GM18870 (cell line): ENCODE data around the gene ELAVL4.
"Not testable (repeated sequence)": the region's sequence is repeated elsewhere in the genome, so short reads cannot be mapped to it uniquely, and the experiment has no call there.

Experiments
- ATAC-seq: cut with Tn5 transposase; IDR thresholded peaks from one replicate; pipeline ENCODE4 v1.9.1; 2021; ENCODE audit warnings: moderate library complexity; ENCODE audit not compliant: unreplicated experiment

ELAVL4 gene

DNA sequence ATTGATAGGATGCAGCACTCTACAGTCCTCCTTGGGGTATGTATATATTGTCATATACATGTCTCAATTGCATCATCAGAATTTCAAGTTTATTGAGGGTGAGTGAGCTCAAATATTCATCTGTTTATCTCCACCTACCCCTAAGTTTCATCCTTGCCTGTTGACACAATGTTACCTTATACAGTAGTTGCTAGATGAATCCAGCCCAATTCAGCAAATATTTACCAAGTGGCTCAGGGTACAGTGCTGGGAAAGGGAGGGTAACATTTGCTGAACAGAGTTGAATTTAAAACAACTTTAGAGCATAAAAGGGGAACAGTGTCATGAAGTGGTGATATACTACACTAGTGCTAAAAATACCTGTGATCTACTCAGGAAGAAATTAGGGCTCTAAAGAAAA, 14.4 kb downstream of the ELAVL4 start:
- ATAC-seq: no peak

DNA sequence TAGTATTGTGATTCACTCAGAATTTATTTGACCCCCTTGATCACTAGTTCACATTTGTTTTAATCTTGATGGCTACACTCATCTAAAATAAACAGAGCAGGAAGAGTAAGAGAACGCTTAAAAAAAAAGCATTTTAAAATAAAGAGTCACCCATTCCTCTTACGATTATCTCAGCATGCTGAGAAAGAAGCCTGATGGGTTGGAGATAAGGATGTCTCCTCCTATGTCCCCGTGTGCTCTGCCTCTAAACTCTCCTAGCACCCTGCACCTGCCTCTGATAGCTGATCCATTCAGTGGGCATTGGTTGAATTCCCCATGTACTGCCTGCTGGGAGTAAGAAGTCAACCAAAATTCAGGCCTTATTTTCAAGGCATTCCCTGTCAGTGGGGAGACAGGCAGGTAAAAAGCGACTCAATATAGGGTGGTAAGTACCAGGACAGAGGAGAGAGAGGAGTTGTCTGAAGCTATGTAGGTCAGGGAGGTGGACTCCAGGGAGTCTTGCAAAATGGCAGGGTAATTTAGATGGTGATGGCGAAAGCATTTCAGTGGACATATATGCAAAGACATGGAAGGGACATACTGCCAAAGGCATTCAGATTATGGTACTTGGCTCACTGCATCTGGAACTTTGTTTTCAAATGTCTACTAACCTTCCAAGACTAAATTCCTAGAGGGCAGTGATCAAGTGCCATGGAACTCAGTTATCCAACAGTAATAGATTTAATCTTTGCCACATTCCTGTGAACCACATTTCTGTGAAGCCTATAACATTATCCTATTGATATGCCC, 18.4 kb downstream of the ELAVL4 start:
- no peak for ATAC-seq

DNA sequence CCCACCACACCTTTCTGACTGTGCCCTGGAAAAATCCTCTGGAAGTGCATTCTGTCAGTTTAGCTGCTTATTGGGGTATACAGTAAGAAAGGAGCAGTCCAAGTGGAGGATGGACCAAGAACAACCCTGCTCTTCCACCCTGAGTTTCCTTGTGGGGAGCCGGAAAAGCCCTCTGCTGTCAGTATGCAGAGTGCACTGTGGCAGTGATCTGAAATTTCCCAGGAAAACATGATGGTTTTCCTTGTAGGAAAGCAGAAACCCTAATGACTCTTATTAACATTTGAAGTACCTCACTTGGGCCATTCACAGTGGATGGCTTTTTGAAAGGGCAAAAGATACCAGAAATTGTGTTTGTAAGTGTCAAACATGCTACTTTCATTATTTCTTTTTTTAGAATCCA, 20.5 kb downstream of the ELAVL4 start:
- no peak for ATAC-seq

DNA sequence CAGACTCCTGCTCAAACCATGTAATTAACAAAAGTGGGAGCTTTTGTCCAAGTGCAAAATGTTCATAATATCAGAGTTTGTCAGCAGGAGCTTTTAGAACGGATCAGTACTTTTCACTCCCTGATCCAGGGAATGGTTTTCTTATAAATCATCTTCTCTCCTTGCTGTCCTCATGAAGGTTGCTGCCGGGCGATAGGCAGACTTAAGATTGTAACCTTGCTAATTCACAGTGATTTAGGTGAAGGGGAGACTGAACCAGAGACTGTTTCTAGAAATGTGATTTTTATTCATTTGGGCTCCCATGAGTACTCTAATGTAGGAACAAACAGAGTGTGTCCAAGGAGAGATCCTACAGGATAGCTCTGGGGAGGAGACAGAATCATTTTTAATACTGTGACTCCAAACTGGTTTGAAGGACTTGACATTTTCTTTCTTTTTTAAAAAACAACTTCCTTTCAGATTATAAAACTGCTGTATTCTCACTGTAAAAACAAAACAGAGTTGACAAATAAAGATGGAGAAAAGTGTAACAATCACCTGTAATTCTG, 23.7 kb downstream of the ELAVL4 start:
- ATAC-seq: no peak

DNA sequence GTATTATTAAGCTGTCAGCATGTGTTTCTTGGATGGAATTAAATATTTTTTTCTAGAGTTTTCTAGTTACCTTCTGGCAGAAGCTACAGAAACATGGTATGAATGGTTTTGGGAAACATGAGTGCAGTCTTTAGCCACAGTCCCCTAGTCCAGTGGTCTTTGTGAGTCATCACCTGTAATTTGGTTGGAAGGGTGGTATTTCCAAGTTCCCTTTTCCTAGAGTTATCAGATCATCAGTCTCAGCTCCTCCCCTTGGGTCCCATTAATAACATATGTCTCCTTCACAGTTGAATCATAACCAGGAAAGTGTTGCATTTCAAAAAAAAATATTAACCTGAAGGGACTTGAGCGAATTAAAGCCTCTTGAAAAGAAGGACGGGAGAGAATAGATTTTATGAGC, 27.0 kb downstream of the ELAVL4 start:
- ATAC-seq: no peak

DNA sequence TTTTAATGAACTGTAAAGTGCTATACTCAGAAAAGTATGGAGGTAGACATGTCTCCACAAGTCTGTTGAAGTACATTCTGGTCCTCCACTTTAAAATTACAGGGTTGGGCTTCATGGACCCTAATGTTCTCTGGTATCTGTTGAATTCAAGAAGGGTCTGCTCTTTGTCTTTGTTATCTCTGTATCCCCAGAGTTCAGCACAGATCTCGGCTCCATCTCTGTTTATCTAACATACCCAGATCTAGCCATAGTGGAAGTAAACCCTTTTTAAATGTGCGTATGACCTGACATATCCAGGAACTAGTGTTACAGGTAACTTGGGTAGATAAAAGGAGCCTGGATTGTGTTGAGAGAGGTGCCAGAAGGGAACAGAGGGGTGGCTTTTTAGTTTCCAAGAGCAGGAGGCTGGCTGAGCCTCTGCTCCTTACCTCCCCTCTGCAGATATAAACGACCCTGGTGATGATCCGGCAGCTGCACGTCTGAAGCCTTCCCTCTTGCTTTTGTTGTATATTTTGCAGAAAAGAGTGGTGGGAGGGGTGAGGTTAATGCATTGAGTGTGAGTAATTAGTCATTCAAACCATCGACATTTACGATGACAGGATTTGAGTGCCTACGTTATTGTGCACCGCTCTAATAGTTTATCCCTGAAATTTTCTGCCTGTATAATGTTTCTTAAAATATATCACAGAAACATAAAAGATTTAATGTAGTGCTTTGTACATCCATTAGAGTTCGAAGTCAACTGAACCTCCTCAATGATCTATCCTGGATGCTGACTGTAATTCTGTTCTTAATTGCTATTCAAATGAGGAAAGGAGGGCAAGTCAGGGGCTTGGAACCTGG, 30.8 kb downstream of the ELAVL4 start:
- no peak for ATAC-seq

DNA sequence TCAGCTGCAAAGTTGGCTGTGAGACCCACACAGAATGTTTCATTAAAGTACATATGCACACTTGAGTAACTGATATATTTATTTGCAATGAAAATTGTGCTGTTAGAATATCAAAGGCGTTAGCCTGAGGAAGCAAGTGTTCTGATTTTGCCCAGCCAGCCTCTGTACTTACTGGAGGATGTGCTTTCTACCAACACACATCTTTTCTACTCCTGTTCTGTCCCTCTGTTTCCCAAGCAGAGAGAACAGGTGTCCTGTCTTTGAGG, 31.4 kb downstream of the ELAVL4 start:
- ATAC-seq: no peak

DNA sequence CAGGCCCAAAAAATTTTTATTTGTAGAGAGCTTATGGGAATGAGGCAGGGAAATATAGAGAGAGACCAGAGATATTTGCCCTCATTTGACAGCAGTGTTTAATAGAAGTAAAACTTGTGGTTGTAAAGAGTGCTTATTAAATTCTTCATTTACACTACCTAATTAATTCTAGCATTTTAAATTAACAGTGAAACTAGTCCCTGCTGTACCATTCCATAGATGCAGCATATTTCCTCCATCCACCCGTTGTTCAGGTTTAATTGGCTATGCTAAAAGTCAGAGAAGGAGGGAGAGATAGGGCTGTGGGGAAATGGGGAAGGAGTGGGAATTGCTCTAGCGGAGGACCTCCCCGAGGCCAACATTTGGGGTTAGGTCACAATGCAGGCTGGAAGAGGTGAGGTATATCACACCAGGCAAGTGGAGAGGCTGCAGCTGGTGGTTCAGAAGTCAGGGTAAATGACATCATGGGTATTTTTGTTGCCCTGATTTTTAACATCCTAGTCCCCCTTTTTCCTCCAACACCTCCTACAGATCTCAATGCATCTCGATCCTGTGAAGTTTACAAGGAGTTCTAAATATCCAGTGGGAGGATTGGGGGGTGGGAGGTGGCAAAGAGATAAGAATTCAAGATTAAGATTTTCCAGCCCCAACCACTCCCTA, 38.6 kb downstream of the ELAVL4 start:
- no peak for ATAC-seq

DNA sequence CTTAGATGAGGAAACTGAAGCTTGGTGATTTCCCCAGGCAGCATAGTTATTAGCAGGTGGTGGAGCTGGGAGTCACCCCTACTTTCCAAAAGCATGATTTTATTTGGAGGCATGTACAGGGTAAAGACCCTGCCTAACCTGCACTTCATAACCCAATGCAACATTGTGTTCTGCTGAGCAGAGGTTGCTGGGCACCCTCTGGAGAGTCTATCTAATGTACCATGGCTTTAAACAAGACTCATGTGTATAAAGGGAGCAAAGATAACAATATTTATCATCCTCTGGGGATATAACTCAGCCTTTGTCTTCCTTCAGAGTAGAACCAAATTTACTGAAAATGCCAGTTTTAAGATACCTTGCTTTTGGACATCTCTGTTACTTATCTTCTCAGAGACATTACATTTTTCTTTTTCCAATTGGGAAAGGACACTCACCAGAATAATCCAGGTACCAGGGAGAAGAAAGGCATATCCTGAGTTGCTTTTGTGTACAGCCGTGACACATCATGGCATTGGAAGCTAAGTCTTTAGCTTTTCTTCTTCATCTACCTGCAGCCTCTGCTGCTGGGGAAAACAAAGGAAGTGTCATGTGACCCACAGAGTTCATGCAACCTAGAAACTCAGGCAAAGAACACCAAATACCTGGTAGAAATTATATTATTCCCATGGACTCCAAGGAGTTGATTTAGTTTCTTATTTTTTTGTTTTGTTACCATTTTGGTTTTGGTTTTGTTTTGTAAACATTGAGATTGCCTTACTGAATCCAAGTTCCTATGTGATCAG, 39.6 kb downstream of the ELAVL4 start:
- no peak for ATAC-seq

DNA sequence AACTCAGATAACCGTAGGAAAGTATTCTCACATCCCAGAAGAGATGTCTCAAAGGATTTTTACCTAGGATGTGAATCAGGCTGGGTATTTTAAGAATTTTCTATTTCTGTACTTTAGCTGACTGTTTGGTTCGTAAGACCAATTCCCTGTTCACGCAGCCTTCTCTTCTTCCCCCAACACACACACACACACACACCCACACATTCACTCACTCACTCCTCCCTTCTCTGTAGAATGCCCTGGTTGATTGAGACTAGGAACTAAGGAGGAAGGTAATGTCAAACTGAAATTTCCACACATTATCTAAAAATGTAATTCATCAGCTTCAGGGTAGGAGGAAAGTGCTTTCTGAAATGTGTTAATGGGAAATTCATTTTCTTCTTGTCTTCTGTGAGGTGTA, 43.5 kb downstream of the ELAVL4 start:
- ATAC-seq: no peak

DNA sequence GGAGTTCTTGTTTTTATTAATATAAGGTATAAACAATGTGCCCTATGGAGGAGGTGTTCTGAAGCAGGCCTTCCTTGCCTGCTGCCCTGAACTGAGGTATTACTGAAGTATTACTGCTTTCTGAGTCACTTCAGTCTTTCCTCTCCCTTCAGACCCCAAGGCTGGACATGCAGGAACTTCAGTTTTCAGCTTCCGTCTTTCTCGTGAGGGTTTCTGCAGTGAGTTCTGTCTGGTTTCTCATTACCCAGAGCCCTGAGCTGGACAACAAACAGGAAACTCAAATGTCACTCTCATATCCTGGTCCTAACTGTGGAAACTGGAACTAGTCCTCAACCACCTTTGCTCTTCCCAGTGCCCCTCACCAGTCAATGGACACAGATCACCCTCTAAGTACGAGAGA, 46.8 kb downstream of the ELAVL4 start:
- no peak for ATAC-seq

DNA sequence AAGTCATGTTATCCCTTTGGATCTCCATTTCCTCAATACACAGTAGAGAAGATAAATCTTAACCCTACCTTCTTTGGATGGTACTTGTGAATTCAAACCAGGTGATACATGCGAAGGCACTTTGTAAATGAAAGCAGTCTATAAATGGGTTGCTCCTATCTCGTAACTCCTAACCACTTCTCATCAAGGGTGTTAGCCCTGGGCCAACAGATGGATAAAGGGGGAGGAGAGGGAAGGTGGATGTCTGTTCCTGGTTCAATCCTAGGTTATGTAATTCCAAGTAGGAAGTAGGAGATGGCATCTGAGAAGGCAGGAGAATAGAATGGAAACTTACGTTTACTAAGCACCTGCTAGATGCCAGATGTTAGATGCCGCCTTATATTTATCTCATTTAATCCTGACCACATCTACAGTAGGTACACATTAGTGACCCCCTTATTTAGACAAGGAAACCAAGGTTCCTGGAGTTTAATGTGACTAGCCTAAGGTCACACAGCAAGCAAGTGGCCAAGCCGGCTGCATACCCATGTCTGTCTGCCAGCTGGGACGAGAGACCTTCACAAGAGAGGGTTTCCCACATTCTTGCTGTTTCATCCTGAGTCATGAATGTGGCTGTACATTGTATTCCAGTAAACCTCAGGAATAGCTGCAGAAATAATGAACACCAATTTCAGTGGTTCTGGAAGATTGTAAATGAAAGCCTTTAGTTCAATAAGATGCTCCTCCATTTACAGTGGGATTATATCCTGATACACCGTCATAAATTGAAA, 47.7 kb downstream of the ELAVL4 start:
- ATAC-seq: no peak

DNA sequence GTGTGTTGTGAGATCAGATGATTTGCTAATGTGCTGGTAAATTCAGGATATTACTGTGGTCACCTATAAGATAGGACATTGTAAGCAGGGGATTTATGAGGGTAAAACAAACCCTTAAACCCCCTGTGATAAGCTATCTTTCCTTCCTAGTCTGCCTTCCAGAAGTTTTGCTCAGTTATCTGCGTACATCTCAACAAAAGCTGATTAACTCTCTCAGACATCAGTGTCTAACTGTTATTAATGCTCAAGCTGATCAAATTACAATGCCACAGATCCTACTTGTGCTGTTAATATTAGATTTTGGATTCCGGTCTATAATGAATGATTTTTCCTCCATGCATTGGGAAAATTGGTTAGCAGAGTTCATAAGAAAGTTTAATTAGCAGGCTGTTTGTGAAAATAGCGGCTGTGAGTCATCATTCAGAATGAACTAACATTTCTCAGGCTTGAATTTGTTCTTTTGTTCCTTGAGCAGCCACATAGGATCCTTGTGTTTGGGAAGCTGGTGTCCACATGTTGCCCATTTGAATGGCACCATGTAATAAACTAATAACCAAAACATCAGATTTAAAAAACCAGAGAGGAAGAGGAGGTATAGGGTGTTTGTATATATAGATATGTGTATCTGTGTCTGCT, 48.7 kb downstream of the ELAVL4 start:
- no peak for ATAC-seq

DNA sequence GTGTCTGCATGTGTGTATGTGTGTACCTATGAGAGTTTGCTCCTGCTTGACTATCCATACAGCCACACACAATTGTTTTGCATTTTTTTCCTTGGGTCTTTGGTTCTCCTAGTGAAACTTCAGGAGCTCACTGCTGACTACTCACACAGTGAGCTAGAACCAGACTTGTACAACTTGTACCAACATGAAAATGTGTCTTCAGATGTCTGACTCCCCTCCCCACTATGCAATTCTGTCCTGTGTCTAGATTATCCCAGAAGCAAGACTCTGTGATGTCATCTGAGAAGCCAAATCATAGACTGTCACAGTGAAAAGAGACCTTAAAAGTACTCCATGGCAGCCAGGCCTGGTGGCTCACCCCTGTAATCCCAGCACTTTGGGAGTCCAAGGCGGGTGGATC, 49.7 kb downstream of the ELAVL4 start:
- no peak for ATAC-seq

DNA sequence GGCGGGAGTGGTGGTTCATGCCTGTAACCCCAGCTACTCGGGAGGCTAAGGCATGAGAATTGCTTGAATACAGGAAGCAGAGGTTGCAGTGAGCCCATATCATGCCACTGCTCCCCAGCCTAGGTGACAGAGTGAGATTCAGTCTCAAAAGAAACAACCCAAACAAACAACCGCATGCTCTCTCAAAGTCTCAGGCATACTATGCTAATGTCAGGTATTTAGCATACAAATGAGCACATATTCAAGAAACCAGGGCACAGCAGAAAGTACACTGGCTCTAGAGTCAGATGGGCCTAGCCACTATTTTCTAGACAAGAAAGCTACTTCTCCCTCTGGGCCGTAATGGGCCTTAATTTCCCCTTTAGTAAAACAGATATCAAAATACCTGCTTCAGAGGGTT, 55.0 kb downstream of the ELAVL4 start:
- no peak for ATAC-seq

DNA sequence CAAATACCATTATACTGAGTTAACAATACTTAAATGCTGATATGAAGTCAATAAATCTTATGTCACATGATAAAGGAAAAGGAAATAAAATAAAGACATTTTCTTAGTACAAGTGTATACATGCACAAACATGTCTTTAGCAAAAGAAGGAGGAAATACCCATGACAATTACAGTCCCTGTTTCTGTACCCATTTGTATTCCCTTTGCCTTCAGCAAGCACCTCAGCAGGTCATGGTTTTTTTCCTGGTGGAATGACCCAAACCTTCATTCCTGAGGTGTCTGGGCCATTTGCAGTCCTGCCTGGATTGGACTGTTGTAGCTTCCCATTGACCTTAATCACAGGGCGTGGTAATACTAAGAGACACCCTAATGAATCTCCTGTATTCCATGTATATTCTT, 57.6 kb downstream of the ELAVL4 start:
- not testable (repeated sequence) for ATAC-seq

DNA sequence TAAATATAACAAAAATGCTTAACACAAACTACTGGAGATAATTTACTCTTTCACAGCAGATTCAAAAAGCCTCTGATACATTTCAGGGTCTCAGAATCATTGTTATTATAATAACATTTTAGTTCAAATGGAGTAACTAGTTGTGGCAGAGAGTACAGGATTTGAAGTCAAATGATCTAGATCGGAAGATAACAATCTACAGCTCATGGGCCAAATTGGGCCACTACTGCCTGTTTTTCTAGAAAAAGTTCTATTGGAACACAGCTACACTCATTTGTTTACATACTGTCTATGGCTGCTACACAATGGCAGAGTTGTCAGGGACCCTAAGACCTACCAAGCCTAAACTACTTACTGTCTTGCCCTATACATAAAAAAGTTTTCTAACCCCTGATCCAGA, 63.6 kb downstream of the ELAVL4 start:
- no peak for ATAC-seq

DNA sequence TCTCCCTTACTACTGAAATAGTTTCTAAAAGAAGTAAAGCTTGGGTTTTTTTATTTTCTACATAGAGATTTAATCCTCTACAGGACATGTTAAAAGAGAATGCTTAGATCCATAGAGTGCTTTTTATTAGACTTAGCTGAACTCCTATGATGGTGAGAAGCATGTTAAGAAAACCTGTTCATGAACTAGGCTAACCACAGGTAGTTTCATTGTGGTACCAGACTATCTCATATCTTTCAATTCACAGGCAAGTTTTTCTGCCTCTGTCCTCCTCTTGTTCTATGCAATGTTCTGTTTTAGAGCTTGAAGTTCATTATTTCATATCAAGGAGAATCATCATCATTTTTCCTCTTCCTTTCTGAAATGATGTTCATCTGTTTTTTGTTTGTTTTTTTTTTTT, 65.4 kb downstream of the ELAVL4 start:
- ATAC-seq: no peak

DNA sequence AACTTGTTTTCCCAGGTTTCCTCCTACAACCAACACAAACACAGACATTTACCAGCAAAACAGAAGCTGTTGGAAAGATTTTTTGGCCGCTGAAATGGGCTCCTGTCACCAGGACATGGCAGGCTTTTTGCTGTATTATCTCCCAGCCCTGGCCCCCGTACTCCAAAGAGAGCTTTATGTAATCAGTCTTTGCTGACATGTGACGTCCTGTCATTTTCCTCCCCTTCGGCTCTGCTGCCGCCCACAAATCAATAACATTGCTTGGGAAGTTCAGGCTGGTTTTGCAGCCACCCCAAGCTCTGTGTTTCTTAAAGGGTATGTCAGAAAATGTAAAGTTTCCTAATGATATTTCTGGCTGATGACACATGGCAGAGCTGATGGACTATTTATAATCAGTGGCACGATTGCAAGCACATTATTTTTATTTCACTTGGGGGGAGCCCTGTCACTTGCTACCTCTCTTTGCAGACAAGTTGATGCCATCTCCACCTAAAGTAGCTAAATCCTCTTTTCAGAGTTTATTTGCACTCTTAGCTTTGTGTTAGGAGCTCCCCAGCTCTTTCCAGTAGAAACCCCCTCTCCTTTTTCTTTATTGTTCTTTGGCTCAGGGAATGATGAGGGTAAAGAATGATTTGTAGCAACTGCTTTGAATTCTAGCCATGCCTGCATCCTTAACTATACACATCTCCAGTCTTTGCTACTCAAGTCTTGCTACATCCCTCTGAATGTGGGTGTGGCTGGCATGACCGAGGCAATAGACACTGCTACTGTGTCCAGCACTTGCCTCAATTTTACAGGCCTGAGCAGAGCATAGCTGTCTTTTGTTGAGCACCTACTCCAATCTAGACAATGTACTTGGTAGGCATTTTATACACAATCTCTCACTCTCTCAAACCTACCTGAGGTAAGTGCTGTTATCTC, 67.3 kb downstream of the ELAVL4 start:
- no peak for ATAC-seq
